GM12874 (cell line): ENCODE measurements around the gene CNP.

Experiments used
- TF ChIP-seq, protein P1 (sequence below): IDR thresholded peaks from 2 replicates; pipeline ENCODE4 v1.5.1; 2011; ENCODE audit warnings: low read depth, mild to moderate bottlenecking, control low read depth, low read length, moderate library complexity; ENCODE audit not compliant: insufficient read depth

CNP gene

DNA sequence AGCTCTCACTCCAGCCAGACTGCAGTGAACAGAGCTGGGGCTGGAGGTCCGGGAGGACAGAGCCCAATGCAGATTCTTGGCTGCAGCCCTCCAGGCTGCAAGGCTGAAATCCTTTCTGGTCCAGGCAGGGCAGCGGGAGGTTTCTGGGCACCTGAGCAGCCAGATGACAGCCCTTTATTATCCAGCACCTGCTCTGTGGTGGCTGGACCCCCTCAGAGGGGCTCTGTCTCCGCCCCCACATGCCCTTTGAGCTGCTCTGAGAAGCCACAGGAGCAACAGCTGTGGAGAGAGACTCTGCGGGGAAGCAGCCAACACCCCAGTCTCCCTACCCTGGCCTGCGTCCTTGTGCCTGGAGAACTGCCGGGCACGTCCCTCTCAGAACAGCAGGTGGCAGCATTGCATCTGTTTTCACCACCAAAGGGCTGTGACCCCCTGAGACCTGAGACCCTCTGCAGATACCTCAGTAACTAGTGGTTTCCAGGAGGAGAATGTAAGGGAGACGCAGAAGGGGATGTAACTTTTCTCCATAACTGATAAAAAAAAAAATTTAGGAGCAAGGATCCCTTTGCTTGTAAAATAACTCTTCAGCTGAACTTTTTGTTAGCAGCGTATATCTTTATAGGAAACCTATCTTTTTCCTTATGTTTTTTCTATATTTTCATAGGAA lies 3.7 kb upstream of the CNP start:
- TF ChIP-seq, protein P1, sequence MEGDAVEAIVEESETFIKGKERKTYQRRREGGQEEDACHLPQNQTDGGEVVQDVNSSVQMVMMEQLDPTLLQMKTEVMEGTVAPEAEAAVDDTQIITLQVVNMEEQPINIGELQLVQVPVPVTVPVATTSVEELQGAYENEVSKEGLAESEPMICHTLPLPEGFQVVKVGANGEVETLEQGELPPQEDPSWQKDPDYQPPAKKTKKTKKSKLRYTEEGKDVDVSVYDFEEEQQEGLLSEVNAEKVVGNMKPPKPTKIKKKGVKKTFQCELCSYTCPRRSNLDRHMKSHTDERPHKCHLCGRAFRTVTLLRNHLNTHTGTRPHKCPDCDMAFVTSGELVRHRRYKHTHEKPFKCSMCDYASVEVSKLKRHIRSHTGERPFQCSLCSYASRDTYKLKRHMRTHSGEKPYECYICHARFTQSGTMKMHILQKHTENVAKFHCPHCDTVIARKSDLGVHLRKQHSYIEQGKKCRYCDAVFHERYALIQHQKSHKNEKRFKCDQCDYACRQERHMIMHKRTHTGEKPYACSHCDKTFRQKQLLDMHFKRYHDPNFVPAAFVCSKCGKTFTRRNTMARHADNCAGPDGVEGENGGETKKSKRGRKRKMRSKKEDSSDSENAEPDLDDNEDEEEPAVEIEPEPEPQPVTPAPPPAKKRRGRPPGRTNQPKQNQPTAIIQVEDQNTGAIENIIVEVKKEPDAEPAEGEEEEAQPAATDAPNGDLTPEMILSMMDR: peak; percentile 87

DNA sequence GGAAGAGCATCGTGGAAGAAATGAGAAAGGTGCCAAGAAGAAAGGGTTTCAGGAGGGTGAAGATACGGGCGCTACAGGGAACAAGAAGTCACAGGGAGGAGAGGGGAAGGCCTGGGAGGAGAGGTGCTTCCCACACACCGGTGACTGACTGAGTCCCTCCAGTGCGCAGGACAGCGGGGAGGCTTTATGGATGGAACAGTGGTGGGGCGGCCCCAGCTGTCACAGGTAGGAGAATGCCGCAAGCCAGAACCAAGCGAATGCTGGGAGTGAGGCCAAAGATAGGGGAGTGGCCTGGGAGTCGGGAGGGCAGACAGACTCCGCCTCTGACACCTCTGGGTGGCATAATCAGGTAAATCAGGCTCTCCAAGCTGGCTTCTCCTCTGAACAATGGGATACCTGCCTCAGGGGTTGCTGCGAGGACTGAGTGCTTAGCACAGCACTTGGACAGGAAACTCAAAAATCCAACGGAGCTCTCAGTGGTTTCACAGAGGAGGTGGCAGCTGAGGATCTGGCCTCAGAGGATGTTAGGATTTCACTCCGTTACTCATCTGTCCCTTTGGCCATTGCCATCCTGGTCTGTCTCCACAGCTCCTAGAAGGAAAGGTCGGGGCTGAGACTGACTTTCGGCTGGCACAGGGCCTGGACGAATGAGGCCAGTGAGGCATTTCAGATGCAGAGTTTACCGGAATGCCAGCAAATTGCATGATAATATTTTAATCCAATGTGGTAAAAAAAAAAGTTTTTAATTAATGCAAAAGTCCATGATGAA lies 717 bp upstream of the CNP start:
- TF ChIP-seq, protein P1: no peak

DNA sequence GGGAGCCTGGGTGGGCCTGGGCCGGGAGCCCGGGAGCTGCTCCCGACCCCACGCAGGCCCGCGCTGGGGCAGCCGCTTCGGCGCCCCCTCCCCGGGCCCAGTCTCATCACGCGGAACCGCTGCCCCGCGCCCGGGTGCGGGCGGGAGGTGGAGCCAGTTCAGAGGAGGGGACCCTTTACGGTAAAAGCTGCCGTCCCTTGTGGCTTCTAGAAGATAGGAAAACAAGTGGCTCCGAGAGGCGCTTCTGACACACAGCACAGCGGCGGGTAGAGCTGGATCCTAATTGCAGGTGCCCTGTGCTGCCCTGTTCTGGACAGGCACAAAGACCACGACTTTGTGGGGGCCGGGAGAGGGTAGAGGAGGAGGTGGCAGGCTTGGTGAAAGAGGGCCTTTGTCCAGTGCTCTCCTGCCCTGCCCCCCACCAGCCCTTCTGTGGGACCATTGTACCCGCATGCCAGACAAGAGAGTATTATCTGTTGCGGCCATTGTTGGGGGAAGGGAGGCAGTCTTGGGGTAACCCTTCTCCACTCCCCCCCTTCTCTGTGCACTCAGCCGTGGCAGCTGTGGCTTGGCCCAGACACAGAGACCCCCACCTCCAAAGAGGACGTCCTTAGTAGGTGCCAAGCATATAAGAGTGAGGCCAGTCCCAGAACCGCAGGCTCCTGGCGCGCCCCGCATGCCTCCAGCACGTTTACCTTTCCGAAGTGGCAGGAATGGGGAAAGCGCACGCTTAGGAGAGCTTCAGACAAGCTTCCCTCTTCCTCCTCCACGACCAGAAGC lies 736 bp downstream of the CNP start:
- TF ChIP-seq, protein P1: no peak

DNA sequence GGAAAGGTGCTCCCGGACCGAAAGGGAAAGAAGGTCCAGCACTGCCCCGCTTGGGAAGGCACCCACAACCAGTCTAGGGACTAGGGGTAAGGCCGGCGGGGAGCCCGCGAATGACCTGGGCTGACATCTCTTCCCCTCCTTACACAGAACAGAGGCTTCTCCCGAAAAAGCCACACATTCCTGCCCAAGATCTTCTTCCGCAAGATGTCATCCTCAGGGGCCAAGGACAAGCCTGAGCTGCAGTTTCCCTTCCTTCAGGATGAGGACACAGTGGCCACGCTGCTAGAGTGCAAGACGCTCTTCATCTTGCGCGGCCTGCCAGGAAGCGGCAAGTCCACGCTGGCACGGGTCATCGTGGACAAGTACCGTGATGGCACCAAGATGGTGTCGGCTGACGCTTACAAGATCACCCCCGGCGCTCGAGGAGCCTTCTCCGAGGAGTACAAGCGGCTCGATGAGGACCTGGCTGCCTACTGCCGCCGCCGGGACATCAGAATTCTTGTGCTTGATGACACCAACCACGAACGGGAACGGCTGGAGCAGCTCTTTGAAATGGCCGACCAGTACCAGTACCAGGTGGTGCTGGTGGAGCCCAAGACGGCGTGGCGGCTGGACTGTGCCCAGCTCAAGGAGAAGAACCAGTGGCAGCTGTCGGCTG lies 1.5 kb downstream of the CNP start:
- TF ChIP-seq, protein P1: no peak

DNA sequence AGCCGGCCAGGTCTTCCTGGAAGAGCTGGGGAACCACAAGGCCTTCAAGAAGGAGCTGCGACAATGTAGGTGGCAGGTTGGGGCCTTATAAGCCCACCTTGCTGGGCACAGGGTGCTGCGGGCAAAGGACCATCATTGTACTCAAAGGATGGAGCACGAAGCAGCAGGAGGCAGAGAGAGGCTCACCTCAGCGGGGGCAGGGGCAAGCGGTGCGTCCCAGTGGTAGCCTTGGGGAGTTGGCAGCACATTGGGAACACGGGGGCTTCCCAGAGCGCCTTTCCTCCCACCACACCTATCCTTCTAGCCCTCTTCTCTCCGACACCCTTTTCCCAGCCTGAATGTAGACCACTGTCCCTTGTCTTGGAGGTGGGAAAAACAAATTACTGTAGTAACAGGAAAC lies 2.1 kb downstream of the CNP start:
- TF ChIP-seq, protein P1: no peak

DNA sequence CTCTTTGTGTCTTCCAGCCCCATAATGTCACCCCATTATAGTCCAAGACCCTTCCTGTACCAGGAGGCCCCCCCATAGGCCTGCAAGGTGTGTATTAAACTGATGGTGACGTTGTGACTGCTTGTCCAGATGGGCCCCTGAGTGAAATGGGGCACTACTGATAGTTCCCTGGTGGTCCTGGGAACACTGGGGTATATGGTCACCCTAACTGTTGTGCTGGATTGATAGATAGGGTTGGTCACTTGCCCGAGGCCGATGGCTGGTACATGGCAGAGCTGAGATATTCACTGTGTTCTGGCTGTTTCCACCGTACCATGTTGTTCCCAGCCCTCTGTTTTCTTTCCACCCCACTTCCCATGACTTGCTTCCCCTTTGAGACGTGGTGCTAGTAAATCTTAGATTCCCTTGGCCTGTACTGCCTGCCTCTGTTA lies 4.3 kb downstream of the CNP start:
- TF ChIP-seq, protein P1: no peak
